Dermis microvascular lymphatic vessel endothelial cell (primary cell): ENCODE measurements around the gene GRAP. TPM values are rescaled to one million over a fixed set of nuclear protein-coding genes. Genes with fewer than 3 reads are reported as not detected.
"Not testable (repeated sequence)": the region's sequence is repeated elsewhere in the genome, so short reads cannot be mapped to it uniquely, and the experiment has no call there.

Experiments
- DNase-seq, 2 donors: peaks; one replicate each; pipeline versions ENCODE4 v3.0.0 to v3.0.0-alpha.2; 2010; ENCODE audit warnings: low read depth in 2 of 2
- total RNA-seq: library from RNA; depleted of rRNA; stranded (reverse); fragments of >200 nt; gene quantifications from 2 replicates; pipeline ENCODE4 v1.2.1, GENCODE V29; 2014

The GRAP gene
- 152 and 398 TPM in 2 replicates for total RNA-seq

- not testable (repeated sequence) for DNase-seq
Observed at GRCh38 chr17:19046782-19047375, at the start of gene GRAP. Gene GRAP, minus strand, starts transcription at chr17:19046957. Its CDS starts 31 bp downstream, at chr17:19046926.

- DNase-seq = not testable (repeated sequence)
Observed at GRCh38 chr17:19093684-19094438, 47.1 kb upstream of the GRAP start.

GRCh38 chr17:19092737-19093683 is 46.3 kb upstream of the GRAP start:
- DNase-seq = peak in 1 of 2 donors; percentile 36

- DNase-seq = not testable (repeated sequence)
Observed at GRCh38 chr17:19090058-19090772, 43.5 kb upstream of the GRAP start.

DNA sequence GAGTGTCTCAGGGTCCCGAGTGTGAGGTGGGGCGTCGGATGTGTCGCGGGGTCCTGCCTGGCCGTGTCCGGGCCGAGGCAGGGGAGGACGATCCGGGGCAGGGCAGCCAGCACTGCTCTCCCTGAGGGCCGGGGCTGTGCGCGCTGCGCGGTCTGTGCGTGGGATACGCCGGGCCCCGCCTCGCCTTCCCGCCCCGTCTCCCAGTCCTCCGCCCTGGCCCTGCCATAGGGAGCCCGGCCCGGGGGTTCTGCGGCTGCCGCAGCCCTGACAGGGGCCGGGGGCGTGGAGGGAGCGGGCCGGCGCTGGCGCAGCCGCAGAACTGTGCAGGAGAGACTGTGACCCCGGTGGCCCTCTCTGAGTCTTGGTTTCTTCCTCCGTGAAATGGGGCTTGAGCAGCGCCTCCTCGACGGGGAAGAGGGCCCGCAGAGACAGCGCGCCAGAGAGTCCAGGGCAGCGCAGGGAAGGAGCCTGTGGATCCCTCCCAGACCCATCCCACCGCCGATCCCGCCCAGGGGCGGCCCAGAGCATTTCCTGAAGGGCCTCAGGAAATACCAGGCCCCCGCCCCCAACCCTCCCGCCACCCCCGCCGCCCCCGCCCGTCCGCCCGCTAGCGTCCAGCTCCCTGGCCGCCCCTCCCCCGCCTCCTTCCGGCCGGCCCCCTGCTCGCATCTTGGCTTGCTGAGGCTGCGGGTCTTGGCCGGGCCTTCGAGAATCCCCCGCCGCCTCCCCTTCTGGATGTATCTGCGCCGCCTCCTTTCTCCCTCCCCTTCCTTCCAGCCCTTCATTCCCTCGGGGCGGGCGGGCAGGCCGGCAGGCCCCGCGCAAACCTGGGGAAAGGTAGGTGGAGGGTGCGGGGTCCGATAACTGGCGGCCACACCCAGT is 42.3 kb upstream of the GRAP start:
- DNase-seq = not testable (repeated sequence)

- DNase-seq = not testable (repeated sequence)
Observed at GRCh38 chr17:19077386-19077785, 30.6 kb upstream of the GRAP start.

DNA sequence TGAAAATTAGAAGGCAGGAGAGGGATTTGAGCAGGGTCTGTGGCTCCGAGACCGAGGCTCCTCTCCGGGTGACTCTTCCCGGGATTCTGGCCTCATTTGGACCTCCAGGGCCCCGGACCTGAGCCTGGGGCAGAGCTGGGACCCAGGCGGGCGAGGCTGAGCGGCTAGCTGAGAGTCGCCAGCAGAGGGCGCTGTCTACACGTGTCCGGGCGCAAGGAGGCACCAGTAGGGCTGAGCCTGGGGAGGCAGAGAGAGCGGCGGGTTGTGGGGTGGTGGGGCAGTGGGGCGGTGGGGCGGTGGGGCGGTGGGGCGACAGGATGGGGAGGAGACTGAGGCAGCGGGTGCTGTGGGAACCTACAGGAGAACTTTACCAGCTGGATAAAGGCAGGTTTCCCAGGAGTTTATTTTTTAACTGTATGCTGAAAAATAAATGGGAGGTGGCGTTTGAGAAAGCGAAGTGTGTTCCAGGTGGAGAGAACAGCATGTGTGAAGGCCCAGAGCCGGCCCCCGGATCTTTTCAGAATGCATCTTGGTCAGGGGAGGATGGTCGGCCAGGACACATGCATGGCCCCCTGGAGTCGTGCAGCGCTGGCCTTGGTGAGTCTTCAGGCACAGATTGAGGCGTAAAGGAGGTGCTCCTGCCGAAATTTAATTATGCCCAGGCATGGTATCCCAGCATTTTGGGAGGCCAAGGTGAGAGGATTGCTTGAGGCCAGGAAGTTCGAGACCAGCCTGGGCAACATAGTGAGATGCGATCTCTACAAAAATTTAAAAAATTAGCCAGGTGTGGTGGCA is 29.8 kb upstream of the GRAP start:
- not testable (repeated sequence) for DNase-seq

DNA sequence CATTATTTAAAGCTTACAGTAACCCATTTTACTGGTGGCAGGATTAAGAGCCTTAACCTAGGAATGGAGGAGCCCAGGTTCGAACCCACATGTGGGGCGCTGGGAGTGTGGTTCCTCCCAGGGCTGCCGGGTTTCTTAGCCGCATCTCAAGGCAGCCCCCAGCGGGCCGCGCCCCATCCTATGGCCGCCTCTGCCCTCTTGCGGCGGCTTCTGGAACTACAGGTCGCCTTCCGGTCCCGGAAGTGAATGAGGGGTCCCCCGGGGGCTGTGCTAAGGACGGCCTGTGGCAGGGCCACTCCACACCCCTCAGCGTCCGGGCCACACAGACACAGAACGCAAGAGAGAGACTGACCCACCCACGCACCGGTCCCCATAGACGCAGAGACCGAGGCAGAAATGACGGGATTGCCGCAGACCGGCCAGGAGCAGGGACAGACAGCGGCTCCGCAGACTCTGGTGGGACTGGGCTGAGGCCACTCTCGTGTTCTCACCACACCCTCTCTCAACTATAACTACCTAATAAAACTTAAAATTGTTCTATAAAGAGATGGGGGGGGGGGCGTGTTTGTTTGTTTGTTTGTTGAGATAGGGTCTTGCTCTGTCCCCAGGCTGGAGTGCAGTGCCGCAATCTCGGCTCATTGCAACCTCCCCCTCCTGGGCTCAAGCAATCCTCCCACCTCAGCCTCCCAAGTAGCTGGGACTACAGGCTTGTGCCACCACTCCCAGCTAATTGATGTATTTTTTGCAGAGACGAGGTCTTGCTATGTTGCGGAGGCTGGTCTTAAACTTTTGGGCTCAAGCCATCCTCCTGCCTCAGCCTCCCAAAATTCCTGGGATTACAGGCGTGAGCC is 23.8 kb upstream of the GRAP start:
- DNase-seq = not testable (repeated sequence)

- peak in 1 of 2 donors; percentile 15 for DNase-seq
Observed at GRCh38 chr17:19064378-19064777, 17.6 kb upstream of the GRAP start.

DNA sequence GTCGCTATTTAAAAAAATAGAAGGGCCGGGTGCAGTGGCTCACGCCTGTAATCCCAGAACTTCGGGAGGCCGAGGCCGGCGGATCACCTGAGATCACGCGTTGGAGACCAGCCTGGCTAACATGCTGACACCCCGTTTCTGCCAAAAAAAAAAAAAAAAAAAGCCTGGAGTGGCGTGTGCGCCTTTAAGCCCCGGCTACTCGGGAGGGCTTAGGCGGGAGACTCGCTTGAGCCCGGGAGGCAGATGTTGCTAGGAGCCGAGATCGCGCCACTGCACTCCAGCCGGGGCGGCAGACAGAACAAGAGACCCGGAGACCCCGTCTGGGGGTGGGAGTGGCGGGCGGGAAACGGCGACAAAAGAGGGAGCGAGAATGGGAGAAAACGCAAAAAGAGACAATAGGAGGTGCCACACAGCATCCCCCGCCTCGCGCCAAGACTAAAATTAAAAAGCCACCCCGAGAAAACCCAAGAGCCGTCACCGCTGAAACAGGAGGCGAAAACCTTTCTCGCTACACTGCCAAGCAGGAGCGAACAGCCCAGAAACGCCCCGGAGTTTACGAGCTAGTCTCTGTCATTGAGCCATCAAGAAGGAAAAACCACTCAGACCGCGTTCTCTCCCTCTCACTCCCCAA is 16.7 kb upstream of the GRAP start:
- DNase-seq = not testable (repeated sequence)

DNA sequence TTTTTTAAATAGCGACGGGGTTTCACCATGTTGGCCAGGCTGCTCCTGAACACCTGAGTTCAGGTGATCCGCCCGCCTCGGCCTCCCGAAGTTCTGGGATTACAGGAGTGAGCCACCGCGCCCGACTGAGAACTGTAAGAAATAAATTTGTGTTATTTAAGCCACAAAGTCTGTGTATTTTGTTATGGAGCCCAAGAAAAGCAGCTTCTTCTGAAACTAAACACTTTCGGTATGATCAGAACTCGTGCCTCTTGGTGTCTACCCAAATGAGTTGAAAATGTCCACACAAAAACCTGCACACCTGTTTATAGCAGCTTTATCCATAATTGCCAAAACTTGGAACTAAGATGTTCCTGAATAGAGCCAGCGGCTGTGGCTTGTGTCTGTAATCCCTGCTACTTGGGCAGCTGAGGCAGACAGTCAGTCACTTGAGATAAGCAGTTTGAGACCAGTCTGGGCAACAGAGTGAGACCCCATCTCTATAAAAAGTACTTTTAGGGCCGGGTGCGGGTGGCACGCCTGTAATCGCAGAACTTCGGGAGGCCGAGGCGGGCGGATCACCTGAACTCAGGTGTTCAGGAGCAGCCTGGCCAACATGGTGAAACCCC is 16.1 kb upstream of the GRAP start:
- DNase-seq = not testable (repeated sequence)

GRCh38 chr17:19062009-19062717 is 15.4 kb upstream of the GRAP start:
- DNase-seq = not testable (repeated sequence)

DNA sequence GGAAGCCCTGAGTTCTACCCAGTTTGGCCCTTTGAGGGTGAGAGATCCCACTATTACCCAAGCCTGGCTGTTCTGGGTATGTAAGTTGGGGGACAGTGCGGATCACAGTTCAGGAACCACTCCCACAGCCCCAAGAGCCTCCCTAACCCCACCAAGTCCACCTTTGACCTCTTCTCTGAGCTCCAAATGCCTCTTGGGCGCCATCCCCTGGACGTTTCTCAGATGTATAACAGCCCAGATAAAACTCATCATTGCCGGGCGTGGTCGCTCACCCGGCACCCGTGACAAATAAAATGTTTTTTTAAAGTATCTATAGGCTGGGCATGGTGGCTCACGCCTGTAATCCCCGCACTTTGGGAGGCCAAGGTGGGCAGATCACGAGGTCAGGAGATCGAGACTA is 8.7 kb upstream of the GRAP start:
- not testable (repeated sequence) for DNase-seq

- DNase-seq = not testable (repeated sequence)
Observed at GRCh38 chr17:19048826-19049225, 2.1 kb upstream of the GRAP start.

DNA sequence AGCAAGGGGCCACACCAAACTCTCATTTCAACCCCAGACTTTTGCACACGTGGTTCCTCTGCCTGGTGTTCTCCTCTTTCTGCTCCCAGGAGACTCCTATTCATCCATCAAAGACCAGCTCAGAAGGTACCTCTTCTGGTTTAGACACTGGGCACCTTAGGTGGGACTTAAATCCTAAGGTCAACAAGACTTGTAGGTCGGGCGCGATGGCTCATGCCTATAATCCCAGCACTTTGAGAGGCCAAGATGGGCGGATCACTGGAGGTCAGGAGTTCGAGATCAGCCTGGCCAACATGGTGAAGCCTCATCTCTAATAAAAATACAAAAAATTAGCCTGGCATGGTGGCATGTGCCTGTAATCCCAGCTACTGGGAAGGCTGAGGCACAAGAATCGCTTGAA is 753 bp upstream of the GRAP start:
- DNase-seq = not testable (repeated sequence)

- not testable (repeated sequence) for DNase-seq
Observed at GRCh38 chr17:19044643-19045042, 2.1 kb downstream of the GRAP start.

DNA sequence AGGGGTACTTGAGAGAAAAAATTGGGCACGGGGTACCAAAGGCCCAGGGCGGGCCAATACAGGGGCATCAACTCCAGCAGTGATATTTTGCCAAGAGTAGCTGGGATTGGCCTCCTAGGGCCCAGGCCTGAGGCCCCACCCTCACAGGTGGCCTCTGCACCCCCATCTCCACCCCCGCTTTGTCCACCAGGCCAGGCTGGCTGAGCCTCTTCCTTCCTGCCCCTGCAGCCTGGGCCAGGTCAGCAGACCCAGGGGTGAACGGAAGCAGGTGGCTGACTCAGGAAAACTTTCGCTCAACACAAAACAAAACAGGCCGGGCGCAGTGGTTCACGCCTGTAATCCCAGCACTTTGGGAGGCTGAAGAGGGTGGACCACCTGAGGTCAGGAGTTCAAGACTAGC is 3.7 kb downstream of the GRAP start:
- not testable (repeated sequence) for DNase-seq
